PFSK-1 (cell line): ENCODE data around the gene LYPD6B.

Experiments used
- POLR2AphosphoS5 ChIP-seq: IDR thresholded peaks from 2 replicates; pipeline ENCODE4 v1.6.1; 2012; ENCODE audit warnings: low read depth, mild to moderate bottlenecking, control low read depth, low read length, moderate library complexity
- TF ChIP-seq, protein P1 (sequence below), 2 experiments: IDR thresholded peaks; 2 replicates each; pipeline versions ENCODE4 v1.6.1 to v1.8.0; 2011 to 2012; ENCODE audit warnings: low read depth in 2 of 2, low read length in 2 of 2, control low read depth in 1 of 2, inconsistent platforms in 1 of 2, mild to moderate bottlenecking in 1 of 2, moderate library complexity in 1 of 2; ENCODE audit not compliant: insufficient read depth in 1 of 2

GRCh38 chr2:149218497-149218896 is 180.0 kb downstream of the LYPD6B start:
- TF ChIP-seq POLR2AphosphoS5, result no peak
- TF ChIP-seq, protein P1, sequence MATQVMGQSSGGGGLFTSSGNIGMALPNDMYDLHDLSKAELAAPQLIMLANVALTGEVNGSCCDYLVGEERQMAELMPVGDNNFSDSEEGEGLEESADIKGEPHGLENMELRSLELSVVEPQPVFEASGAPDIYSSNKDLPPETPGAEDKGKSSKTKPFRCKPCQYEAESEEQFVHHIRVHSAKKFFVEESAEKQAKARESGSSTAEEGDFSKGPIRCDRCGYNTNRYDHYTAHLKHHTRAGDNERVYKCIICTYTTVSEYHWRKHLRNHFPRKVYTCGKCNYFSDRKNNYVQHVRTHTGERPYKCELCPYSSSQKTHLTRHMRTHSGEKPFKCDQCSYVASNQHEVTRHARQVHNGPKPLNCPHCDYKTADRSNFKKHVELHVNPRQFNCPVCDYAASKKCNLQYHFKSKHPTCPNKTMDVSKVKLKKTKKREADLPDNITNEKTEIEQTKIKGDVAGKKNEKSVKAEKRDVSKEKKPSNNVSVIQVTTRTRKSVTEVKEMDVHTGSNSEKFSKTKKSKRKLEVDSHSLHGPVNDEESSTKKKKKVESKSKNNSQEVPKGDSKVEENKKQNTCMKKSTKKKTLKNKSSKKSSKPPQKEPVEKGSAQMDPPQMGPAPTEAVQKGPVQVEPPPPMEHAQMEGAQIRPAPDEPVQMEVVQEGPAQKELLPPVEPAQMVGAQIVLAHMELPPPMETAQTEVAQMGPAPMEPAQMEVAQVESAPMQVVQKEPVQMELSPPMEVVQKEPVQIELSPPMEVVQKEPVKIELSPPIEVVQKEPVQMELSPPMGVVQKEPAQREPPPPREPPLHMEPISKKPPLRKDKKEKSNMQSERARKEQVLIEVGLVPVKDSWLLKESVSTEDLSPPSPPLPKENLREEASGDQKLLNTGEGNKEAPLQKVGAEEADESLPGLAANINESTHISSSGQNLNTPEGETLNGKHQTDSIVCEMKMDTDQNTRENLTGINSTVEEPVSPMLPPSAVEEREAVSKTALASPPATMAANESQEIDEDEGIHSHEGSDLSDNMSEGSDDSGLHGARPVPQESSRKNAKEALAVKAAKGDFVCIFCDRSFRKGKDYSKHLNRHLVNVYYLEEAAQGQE (IDR thresholded peaks at IDR 0.05; ENCODE audit: insufficient read depth in 1 of 2, low read depth in 2 of 2, low read length in 2 of 2), result no peak
